Lower leg skin (tissue), 4 donors: ENCODE results near the gene ATG5. TPM values are rescaled to one million over a fixed set of nuclear protein-coding genes. Genes with fewer than 3 reads are reported as not detected.

Experiments used
- DNase-seq, 2 donors: peaks; one replicate each; pipeline ENCODE4 v3.0.0-alpha.2; 2019; ENCODE audit warnings: low spot score in 2 of 2
- H3K4me3 ChIP-seq: fragments of 200-600 bp; sonication (generic); 2 replicates; pipeline ENCODE4 v1.5.1; 2017; ENCODE audit warnings: mild to moderate bottlenecking, low read depth; ENCODE audit not compliant: poor library complexity, severe bottlenecking
- CTCF ChIP-seq, 3 donors: fragments of 450-650 bp; IDR thresholded peaks; one replicate each; pipeline ENCODE4 v1.5.1; 2016; ENCODE audit warnings: antibody characterized with exemption in 3 of 3, mild to moderate bottlenecking in 3 of 3, moderate library complexity in 2 of 3
- POLR2A ChIP-seq, 2 donors: fragments of 450-650 bp; IDR thresholded peaks; one replicate each; pipeline ENCODE4 v1.6.1; 2016 to 2017; ENCODE audit warnings: antibody characterized with exemption in 2 of 2, mild to moderate bottlenecking in 1 of 2, moderate library complexity in 1 of 2
- WGBS, 2 donors: methylation state at CpG; one replicate each; pipeline ENCODE4 v1.1.5; 2018; 5-methylcytosine and 5-hydroxymethylcytosine counted together
- intact Hi-C: fragments of 100-400 bp; cut with DNase I; formaldehyde crosslinking; loops from one replicate; pipeline ENCODE4 v1.15.0; 2023; ENCODE audit warnings: low total_unique reads
- total RNA-seq, 4 donors: library from RNA; depleted of rRNA; stranded (reverse); fragments of >200 nt; gene quantifications; one replicate each; pipeline ENCODE4 v1.1.0, GENCODE V29; 2016

Gene ATG5
- total RNA-seq, 4 donors from 2014 or later: 15.5 to 19.4 (median 16.7) TPM

DNA sequence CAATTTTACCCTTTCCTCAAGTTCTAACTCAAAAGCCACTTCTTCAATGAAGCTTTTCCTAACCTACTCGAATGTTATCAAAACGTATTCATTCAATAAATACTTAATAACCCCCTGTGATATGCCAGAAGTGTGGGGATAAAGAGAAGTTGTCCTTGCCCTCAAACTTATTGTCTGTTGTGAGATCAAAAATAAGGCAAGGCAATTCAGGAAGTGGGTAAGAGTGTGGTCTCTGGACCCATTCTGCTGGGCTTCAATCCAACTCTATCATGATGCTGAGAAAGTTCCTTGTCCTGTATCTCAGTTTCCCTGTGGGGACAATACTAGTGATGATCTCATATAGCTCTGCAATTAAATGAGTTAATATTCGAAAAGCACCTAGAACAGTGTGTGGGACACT is 146.7 kb downstream of the ATG5 start:
- intact Hi-C loops: no loop called here
- TF ChIP-seq POLR2A (IDR thresholded peaks at IDR 0.05) (no peak), CTCF (IDR thresholded peaks at IDR 0.05) (no peak)
- WGBS, 2 donors: 80 to 90% methylated on average over 3 of the region's 3 CpGs
- no peak overlapping the region for H3K4me3 ChIP-seq
- DNase-seq: no peak

GRCh38 chr6:106177786-106178185 is 147.8 kb downstream of the ATG5 start:
- 46 to 49% methylated on average over 2 of the region's 2 CpGs for WGBS, 2 donors
- no peak overlapping the region for H3K4me3 ChIP-seq
- intact Hi-C loops: no loop called here
- TF ChIP-seq POLR2A (IDR thresholded peaks at IDR 0.05) (no peak), CTCF (IDR thresholded peaks at IDR 0.05) (no peak)
- DNase-seq: no peak

- no peak for DNase-seq
- H3K4me3 ChIP-seq: no peak overlapping the region
- intact Hi-C loops: no loop called here
- WGBS, 2 donors: 67 to 70% methylated on average over 2 of the region's 2 CpGs
- no peak for TF ChIP-seq POLR2A (IDR thresholded peaks at IDR 0.05)
Measured at GRCh38 chr6:106173124-106173879, 152.3 kb downstream of the ATG5 start.

GRCh38 chr6:106170030-106170791 is 155.3 kb downstream of the ATG5 start:
- intact Hi-C loops: no loop called here
- WGBS, 2 donors: 95% methylated on average over 5 of the region's 5 CpGs
- DNase-seq: no peak
- H3K4me3 ChIP-seq: no peak overlapping the region
- TF ChIP-seq CTCF (IDR thresholded peaks at IDR 0.05): no peak
- no peak for TF ChIP-seq POLR2A (IDR thresholded peaks at IDR 0.05)

- no peak overlapping the region for H3K4me3 ChIP-seq
- 94 to 96% methylated on average over 5 of the region's 5 CpGs for WGBS, 2 donors
- no peak for DNase-seq
- intact Hi-C loops: no loop called here
- TF ChIP-seq POLR2A (IDR thresholded peaks at IDR 0.05): no peak
- TF ChIP-seq CTCF (IDR thresholded peaks at IDR 0.05): no peak
Measured at GRCh38 chr6:106169517-106169916, 156.0 kb downstream of the ATG5 start.

DNA sequence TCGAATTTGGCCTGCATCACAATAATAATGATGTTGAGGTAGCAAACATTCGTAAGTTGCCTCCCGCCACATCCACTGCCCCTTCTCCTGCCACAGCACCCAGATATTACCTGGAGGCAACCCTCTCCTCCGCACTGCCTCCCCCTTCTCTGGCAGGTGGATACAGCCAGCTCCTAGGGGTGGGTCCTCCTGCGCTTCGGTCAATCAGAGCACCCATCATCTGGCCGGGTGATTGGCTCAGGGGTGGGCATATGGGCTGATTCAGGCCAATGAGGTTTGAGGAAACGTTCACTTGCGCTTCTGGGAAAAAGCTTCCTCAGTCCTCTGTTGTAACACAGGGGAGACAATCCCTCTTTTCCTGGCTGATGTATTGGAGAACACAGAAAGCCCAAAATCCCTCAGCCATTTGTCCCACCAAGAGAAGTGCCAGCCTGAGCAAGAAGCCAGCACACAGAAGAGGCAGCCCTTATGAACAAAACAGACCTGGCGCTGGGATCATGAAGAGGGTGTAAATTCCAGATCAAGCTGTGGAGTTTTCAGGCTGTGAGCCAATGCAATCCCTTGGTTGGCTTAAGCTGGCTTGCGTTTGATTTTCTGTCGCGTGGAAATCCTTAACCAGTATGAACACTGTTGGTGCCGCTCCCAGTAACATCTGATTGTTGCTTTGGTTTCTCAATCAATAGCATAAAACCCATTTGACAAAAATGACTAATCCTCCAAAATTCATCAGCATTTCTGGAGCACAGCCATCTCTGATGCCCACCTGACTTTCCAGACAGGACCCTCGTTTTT is 157.3 kb downstream of the ATG5 start:
- H3K4me3 ChIP-seq: no peak overlapping the region
- intact Hi-C loops: no loop called here
- no peak for TF ChIP-seq POLR2A (IDR thresholded peaks at IDR 0.05)
- no peak for TF ChIP-seq CTCF (IDR thresholded peaks at IDR 0.05)
- 88 to 89% methylated on average over 15 of the region's 15 CpGs for WGBS, 2 donors
- no peak for DNase-seq
